H1 (cell line): Measurements from ENCODE around the gene ZCCHC18. TPM values are rescaled to one million over a fixed set of nuclear protein-coding genes. Genes with fewer than 3 reads are reported as not detected.

ENCODE experiments used
- CHD7 ChIP-seq: fragments of 300-600 bp; sonication (generic); IDR thresholded peaks from 2 replicates; pipeline ENCODE4 v1.7.1; 2012; ENCODE audit warnings: low read length, moderate library complexity, mild to moderate bottlenecking, inconsistent platforms; ENCODE audit not compliant: insufficient replicate concordance
- polyA plus RNA-seq, 7 experiments: library from polyadenylated mRNA; depleted of rRNA in 3 of 7; stranded (reverse) in 5 of 7; unstranded in 2 of 7; fragments of >200 nt in 5 of 7; fragments of 200-250 nt in 2 of 7; gene quantifications; 1 replicate in 5 of 7; 2 replicates in 1 of 7; 4 replicates in 1 of 7; pipeline versions ENCODE4 v1.2.1 to v1.2.3, GENCODE V29; 2011 to 2013; ENCODE audit warnings: missing spikeins in 2 of 7, mixed read lengths in 2 of 7
- total RNA-seq: library from RNA; stranded (reverse); fragmentation: NEBNext Ultra II Directional; extraction: Animal tissue kit (Norgen Biotek cat#: 25700); gene quantifications from 2 replicates; pipeline ENCODE4 v1.2.1, GENCODE V29; 2021

Gene ZCCHC18
- total and polyA plus RNA-seq, 2 of the 8 experiments (the other 6 are each of a cell fraction or from before 2014, with no cell fraction given): 3.7 to 8.8 TPM

GRCh38 chrX:104085477-104085876 is 26.8 kb upstream of the ZCCHC18 start (continued):
- no peak for TF ChIP-seq CHD7
